Effector memory CD4-positive, alpha-beta T cell (primary cell): ENCODE results near the gene TANK.
"Not testable (repeated sequence)": the region's sequence is repeated elsewhere in the genome, so short reads cannot be mapped to it uniquely, and the experiment has no call there.

Experiments used
- DNase-seq, 3 donors: peaks; one replicate each; pipeline ENCODE4 v3.0.0-alpha.2; 2020
- H3K27ac ChIP-seq: 2 replicates; pipeline ENCODE4 v1.7.0; 2013; ENCODE audit warnings: mild to moderate bottlenecking, low read length, moderate library complexity; ENCODE audit not compliant: insufficient read depth, poor library complexity, severe bottlenecking
- H3K27me3 ChIP-seq: replicated peaks from 2 replicates; pipeline ENCODE4 v1.7.0; 2013; ENCODE audit warnings: mild to moderate bottlenecking, low read length; ENCODE audit not compliant: insufficient read depth, control insufficient read depth, poor library complexity, severe bottlenecking
- H3K36me3 ChIP-seq: 2 replicates; pipeline ENCODE4 v1.7.0; 2013; ENCODE audit warnings: mild to moderate bottlenecking, low read length, moderate library complexity; ENCODE audit not compliant: control insufficient read depth, insufficient read depth
- H3K4me1 ChIP-seq: 2 replicates; pipeline ENCODE4 v1.7.0; 2013; ENCODE audit warnings: low read length, mild to moderate bottlenecking; ENCODE audit not compliant: control insufficient read depth, insufficient read depth, poor library complexity, severe bottlenecking
- H3K4me3 ChIP-seq: 2 replicates; pipeline ENCODE4 v1.7.0; 2013; ENCODE audit warnings: low read length, low read depth, mild to moderate bottlenecking; ENCODE audit not compliant: insufficient read depth, poor library complexity, severe bottlenecking
- H3K9me3 ChIP-seq: 2 replicates; pipeline ENCODE4 v1.7.0; 2013; ENCODE audit warnings: mild to moderate bottlenecking, low read length, moderate library complexity; ENCODE audit not compliant: control insufficient read depth

Gene TANK

GRCh38 chr2:161190050-161190449 lies 29.8 kb downstream of the TANK start:
- no peak overlapping the region for H3K4me3 ChIP-seq
- H3K9me3 ChIP-seq, result no peaks in the 10 kb centered on the region
- H3K27ac ChIP-seq, result no peak overlapping the region

GRCh38 chr2:161195602-161196001 lies 35.4 kb downstream of the TANK start:
- H3K4me1 ChIP-seq, H3K9me3 ChIP-seq, H3K27ac ChIP-seq, DNase-seq, H3K4me3 ChIP-seq, H3K27me3 ChIP-seq, H3K36me3 ChIP-seq: not testable (repeated sequence)

More at GRCh38 chr2:161190050-161190449, 29.8 kb downstream of the TANK start:
- Histone ChIP-seq H3K27me3 (no peaks in the 10 kb centered on the region), H3K36me3 (peaks cover 13% of the 10 kb centered on the region), H3K4me1 (no peaks in the 10 kb centered on the region)
- no peak for DNase-seq

GRCh38 chr2:161199912-161200701 lies 39.9 kb downstream of the TANK start:
- no peak overlapping the region for H3K27ac ChIP-seq
- DNase-seq, result no peak
- H3K27me3 ChIP-seq, result no peaks in the 10 kb centered on the region
- no peak overlapping the region for H3K4me3 ChIP-seq
- H3K4me1 ChIP-seq, result peaks cover 7% of the 10 kb centered on the region
- no peaks in the 10 kb centered on the region for H3K9me3 ChIP-seq
- peaks cover 19% of the 10 kb centered on the region for H3K36me3 ChIP-seq

GRCh38 chr2:161204846-161205245 lies 44.6 kb downstream of the TANK start:
- Histone ChIP-seq H3K36me3 (peaks cover 33% of the 10 kb centered on the region), H3K9me3 (no peaks in the 10 kb centered on the region), H3K4me1 (peaks cover 3% of the 10 kb centered on the region), H3K27me3 (no peaks in the 10 kb centered on the region), H3K4me3 (no peak overlapping the region), H3K27ac (no peak overlapping the region)
- DNase-seq, result no peak

GRCh38 chr2:161206471-161207032 lies 46.3 kb downstream of the TANK start:
- H3K27ac ChIP-seq, result no peak overlapping the region
- H3K9me3 ChIP-seq, result no peaks in the 10 kb centered on the region
- no peak overlapping the region for H3K4me3 ChIP-seq
- peaks cover 40% of the 10 kb centered on the region for H3K36me3 ChIP-seq
- no peaks in the 10 kb centered on the region for H3K27me3 ChIP-seq
- H3K4me1 ChIP-seq, result peaks cover 3% of the 10 kb centered on the region
- DNase-seq, result no peak

- peaks cover 51% of the 10 kb centered on the region for H3K36me3 ChIP-seq
- H3K27me3 ChIP-seq, result no peaks in the 10 kb centered on the region
- peaks cover 3% of the 10 kb centered on the region for H3K4me1 ChIP-seq
- no peak for DNase-seq
- H3K4me3 ChIP-seq, result no peak overlapping the region
- H3K9me3 ChIP-seq, result no peaks in the 10 kb centered on the region
- H3K27ac ChIP-seq, result no peak overlapping the region
These were observed 47.7 kb downstream of the TANK start for GRCh38 chr2:161207941-161208340.

GRCh38 chr2:161208527-161209139 lies 48.4 kb downstream of the TANK start:
- Histone ChIP-seq H3K36me3 (peaks cover 45% of the 10 kb centered on the region), H3K27me3 (no peaks in the 10 kb centered on the region), H3K4me1 (peaks cover 3% of the 10 kb centered on the region), H3K27ac (no peak overlapping the region), H3K4me3 (no peak overlapping the region), H3K9me3 (no peaks in the 10 kb centered on the region)
- no peak for DNase-seq

- Histone ChIP-seq H3K27ac (no peak overlapping the region), H3K9me3 (no peaks in the 10 kb centered on the region), H3K4me3 (no peak overlapping the region), H3K36me3 (peaks cover 34% of the 10 kb centered on the region), H3K27me3 (no peaks in the 10 kb centered on the region), H3K4me1 (peaks cover 3% of the 10 kb centered on the region)
- DNase-seq, result no peak
These were observed 49.7 kb downstream of the TANK start for GRCh38 chr2:161209902-161210301.

GRCh38 chr2:161217597-161218185 lies 57.5 kb downstream of the TANK start:
- no peak for DNase-seq
- Histone ChIP-seq H3K36me3 (peaks cover 3% of the 10 kb centered on the region), H3K4me1 (no peaks in the 10 kb centered on the region), H3K27ac (no peak overlapping the region), H3K27me3 (no peaks in the 10 kb centered on the region), H3K9me3 (no peaks in the 10 kb centered on the region), H3K4me3 (no peak overlapping the region)

GRCh38 chr2:161219211-161219610 lies 59.0 kb downstream of the TANK start:
- Histone ChIP-seq H3K27ac (no peak overlapping the region), H3K36me3 (no peaks in the 10 kb centered on the region), H3K4me3 (no peak overlapping the region)

More at GRCh38 chr2:161219211-161219610, 59.0 kb downstream of the TANK start:
- Histone ChIP-seq H3K4me1 (no peaks in the 10 kb centered on the region), H3K9me3 (no peaks in the 10 kb centered on the region), H3K27me3 (no peaks in the 10 kb centered on the region)
- no peak for DNase-seq
